ENCODE data around the gene APLP1. TPM values are rescaled to one million over a fixed set of nuclear protein-coding genes. Genes with fewer than 3 reads are reported as not detected.

Gene APLP1
- total RNA-seq, 1 experiment from 2014 or later = 36.9 TPM

DNA sequence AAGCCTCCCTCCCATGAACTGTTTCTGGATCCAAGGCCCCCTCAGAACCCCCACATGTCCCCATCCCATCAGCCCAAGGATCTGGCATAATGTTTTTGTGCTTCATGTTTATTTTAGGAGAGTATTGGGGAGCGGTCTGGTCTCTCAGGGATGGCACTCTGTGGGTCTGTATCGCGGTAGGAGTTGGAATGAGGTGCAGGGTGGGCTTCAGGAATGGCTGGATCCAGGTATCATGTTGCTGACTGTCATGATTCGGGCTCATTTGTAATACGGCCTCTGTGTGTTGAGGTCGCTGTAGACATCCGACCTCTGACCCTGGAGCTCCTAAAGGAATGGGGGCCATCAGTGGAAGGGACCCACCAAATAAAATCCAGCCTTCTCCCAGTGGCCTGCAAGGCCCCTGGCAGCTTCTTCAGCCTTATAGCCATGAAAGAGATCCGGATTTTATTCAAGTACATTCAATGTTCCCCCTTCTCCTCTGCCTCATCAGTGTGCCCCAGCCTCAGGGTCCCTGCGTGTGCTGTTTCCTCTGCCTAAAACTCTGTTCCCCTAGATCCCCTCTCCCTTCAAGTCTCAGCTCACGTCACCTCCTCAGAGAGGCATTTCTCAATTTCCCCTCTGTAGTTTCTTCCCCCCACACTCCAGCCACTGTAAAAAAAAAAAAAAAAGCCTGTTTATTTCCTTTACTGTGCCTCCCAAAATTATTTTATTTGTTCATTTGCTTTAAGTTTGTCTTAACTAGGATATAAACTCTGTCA lies 36.1 kb downstream of the APLP1 start:
- Histone ChIP-seq H3K9me3 (ENCODE audit: control insufficient read depth, low read depth, low read length) (no peaks in the 10 kb centered on the region), H3K79me1 (ENCODE audit: insufficient read depth, low read depth, low read length, poor library complexity, severe bottlenecking) (no peaks in the 10 kb centered on the region), H4K8ac (replicated peaks; ENCODE audit: insufficient read length, low read depth, low read length) (no peak overlapping the region), H3K14ac (ENCODE audit: insufficient read depth, low read length) (no peak overlapping the region), H4K20me1 (ENCODE audit: control insufficient read depth, insufficient read depth, insufficient read length) (no peaks in the 10 kb centered on the region), H3K27ac (ENCODE audit: insufficient read length, low read depth, low read length) (no peak overlapping the region), H3K18ac (ENCODE audit: insufficient read length, low read depth, low read length) (no peak overlapping the region), H3K4ac (ENCODE audit: low read depth, low read length) (no peak overlapping the region), H3K23me2 (ENCODE audit: insufficient read length, low read depth, low read length, poor library complexity, severe bottlenecking) (peaks cover 5% of the 10 kb centered on the region), H3K4me2 (ENCODE audit: insufficient read depth, insufficient read length, low read length) (no peak overlapping the region), H2BK120ac (ENCODE audit: low read depth, low read length, poor library complexity, severe bottlenecking) (no peak overlapping the region), H3K23ac (ENCODE audit: insufficient read length, low read depth, low read length) (no peak overlapping the region), H3K27me3 (ENCODE audit: insufficient read depth, low read length) (no peaks in the 10 kb centered on the region), H2AFZ (ENCODE audit: low read length) (no peak overlapping the region), H4K5ac (ENCODE audit: insufficient read length, low read depth, low read length) (no peak overlapping the region), H3K9ac (ENCODE audit: extremely low read depth, insufficient read length, low read length) (no peak overlapping the region), H3T11ph (ENCODE audit: low read length) (no peak overlapping the region), H2BK12ac (ENCODE audit: insufficient read length, low read depth, low read length) (no peak overlapping the region), H3K79me2 (ENCODE audit: insufficient read depth, low read length) (no peaks in the 10 kb centered on the region), H3K4me1 (ENCODE audit: insufficient read depth, low read length) (peaks cover 7% of the 10 kb centered on the region; the same call in 1 of the 2 replicates), H2BK15ac (ENCODE audit: low read depth, low read length) (no peak overlapping the region), H4K91ac (ENCODE audit: insufficient read length, low read depth, low read length) (no peak overlapping the region), H3K56ac (ENCODE audit: insufficient read length, low read depth, low read length) (no peak overlapping the region), H2BK5ac (ENCODE audit: insufficient read length, low read length) (no peak overlapping the region), H2AK5ac (ENCODE audit: insufficient read length, low read length) (no peak overlapping the region), H2BK20ac (ENCODE audit: low read depth, low read length, poor library complexity, severe bottlenecking) (no peak overlapping the region)
- Mint-ChIP-seq H3K36me3 (ENCODE audit: insufficient read depth in 1 of 3, low read depth in 3 of 3) (no peaks in the 10 kb centered on the region), H3K4me1 (peaks cover 21 to 44% of the 10 kb centered on the region in 2 experiments), H3K27ac (no peak overlapping the region), H3K27me3 (ENCODE audit: low read depth) (peaks cover 12% of the 10 kb centered on the region), H3K9me3 (no peaks in the 10 kb centered on the region; a peak in 1 of 5 replicates), H3K4me3 (peak overlapping the region in 1 of 2 experiments; percentile 86; a peak in 2 of 5 replicates)
- TF ChIP-seq, protein P1, sequence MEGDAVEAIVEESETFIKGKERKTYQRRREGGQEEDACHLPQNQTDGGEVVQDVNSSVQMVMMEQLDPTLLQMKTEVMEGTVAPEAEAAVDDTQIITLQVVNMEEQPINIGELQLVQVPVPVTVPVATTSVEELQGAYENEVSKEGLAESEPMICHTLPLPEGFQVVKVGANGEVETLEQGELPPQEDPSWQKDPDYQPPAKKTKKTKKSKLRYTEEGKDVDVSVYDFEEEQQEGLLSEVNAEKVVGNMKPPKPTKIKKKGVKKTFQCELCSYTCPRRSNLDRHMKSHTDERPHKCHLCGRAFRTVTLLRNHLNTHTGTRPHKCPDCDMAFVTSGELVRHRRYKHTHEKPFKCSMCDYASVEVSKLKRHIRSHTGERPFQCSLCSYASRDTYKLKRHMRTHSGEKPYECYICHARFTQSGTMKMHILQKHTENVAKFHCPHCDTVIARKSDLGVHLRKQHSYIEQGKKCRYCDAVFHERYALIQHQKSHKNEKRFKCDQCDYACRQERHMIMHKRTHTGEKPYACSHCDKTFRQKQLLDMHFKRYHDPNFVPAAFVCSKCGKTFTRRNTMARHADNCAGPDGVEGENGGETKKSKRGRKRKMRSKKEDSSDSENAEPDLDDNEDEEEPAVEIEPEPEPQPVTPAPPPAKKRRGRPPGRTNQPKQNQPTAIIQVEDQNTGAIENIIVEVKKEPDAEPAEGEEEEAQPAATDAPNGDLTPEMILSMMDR (conservative IDR thresholded peaks at IDR 0.05) = no peak
- DNase-seq = no peak
- WGBS (ENCODE audit: extremely low coverage, insufficient read length, low lambda C conversion rate) = no CpG with 5 or more reads among the region's 10 CpGs
